22Rv1 (cell line): ENCODE results near the gene CEP104.

ENCODE experiments used
- ZFX ChIP-seq: fragments of 450-650 bp; IDR thresholded peaks from 2 replicates; pipeline ENCODE4 v1.6.1; 2017; ENCODE audit warnings: antibody characterized with exemption, borderline replicate concordance
- TF ChIP-seq, protein P1 (sequence below): fragments of 450-650 bp; IDR thresholded peaks from 2 replicates; pipeline ENCODE4 v1.5.1; 2017; ENCODE audit warnings: mild to moderate bottlenecking

DNA sequence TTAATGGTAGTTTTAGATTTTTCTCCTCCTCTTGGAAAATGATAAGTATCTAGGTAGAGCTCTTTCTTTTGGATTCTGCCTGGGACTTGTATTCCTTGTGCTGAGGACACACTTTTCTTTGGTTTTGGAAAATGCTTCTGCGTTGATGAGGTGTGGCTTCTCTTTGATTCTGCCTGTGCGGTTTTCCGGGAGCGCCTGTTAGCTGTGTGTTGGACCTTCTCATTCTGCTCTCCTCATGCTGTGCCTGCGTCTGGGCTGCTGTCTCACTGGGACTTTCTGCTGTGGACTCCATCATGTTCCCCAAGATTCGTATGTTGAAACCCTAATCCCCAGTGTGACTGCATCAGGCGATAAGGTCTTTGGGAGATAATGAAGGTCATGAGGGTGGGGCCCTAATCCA is 22.1 kb upstream of the CEP104 start:
- TF ChIP-seq, protein P1, sequence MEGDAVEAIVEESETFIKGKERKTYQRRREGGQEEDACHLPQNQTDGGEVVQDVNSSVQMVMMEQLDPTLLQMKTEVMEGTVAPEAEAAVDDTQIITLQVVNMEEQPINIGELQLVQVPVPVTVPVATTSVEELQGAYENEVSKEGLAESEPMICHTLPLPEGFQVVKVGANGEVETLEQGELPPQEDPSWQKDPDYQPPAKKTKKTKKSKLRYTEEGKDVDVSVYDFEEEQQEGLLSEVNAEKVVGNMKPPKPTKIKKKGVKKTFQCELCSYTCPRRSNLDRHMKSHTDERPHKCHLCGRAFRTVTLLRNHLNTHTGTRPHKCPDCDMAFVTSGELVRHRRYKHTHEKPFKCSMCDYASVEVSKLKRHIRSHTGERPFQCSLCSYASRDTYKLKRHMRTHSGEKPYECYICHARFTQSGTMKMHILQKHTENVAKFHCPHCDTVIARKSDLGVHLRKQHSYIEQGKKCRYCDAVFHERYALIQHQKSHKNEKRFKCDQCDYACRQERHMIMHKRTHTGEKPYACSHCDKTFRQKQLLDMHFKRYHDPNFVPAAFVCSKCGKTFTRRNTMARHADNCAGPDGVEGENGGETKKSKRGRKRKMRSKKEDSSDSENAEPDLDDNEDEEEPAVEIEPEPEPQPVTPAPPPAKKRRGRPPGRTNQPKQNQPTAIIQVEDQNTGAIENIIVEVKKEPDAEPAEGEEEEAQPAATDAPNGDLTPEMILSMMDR, result no peak
- TF ChIP-seq ZFX, result no peak
